ENCODE measurements around the gene NDC1.

NDC1 gene

GRCh38 chr1:53735261-53735660, 102.8 kb downstream of the NDC1 start:
- H3K9ac ChIP-seq: no peak overlapping the region
- H3K4me3 ChIP-seq: no peak overlapping the region
- peaks cover 17% of the 10 kb centered on the region for H3K4me1 ChIP-seq
- no peaks in the 10 kb centered on the region for H3K36me3 ChIP-seq
- no peaks in the 10 kb centered on the region for H3K9me3 ChIP-seq
- H4K20me1 ChIP-seq: peaks cover 21% of the 10 kb centered on the region
- H3K27ac ChIP-seq: no peak overlapping the region
- H3K27me3 ChIP-seq: peaks cover 60% of the 10 kb centered on the region
- TF ChIP-seq Cebpa-rat (IDR thresholded peaks at IDR 0.05): no peak
- H3K4me2 ChIP-seq: no peak overlapping the region

DNA sequence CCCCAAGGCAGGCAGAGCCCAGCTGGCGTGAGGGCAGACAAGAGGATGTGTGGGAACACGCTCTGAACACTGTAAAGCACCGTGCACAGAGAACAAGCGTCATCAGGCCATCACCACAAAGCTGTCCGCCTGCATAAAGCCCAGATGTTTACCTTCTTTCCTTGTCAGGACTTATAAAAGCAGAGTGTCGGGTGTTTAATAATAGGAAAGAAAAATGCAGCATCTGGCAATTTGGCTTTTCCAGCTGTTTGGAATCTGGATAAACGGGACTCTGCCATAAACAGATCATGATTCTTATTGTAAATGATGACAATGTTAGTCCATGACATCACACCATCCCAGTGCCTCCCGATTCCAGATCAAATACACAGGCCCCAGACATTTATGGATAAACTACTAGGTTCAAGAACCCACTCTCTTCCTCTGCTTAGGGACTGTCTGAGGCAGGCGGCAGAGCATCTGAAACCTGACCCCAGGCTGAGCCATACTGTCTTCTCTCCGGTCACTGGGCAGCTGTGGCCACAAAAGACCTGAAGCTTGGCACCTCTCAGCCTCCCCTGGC, 103.4 kb downstream of the NDC1 start:
- H3K27ac ChIP-seq: no peak overlapping the region
- H3K9me3 ChIP-seq: no peaks in the 10 kb centered on the region
- no peak for TF ChIP-seq Cebpa-rat (IDR thresholded peaks at IDR 0.05)
- no peak overlapping the region for H3K4me3 ChIP-seq
- H3K9ac ChIP-seq: no peak overlapping the region
- no peaks in the 10 kb centered on the region for H3K36me3 ChIP-seq
- H4K20me1 ChIP-seq: peaks cover 21% of the 10 kb centered on the region
- H3K4me2 ChIP-seq: no peak overlapping the region
- H3K4me1 ChIP-seq: peaks cover 15% of the 10 kb centered on the region
- H3K27me3 ChIP-seq: peaks cover 54% of the 10 kb centered on the region

- H3K27ac ChIP-seq: no peak overlapping the region
- no peak overlapping the region for H3K4me2 ChIP-seq
- peaks cover 21% of the 10 kb centered on the region for H4K20me1 ChIP-seq
- H3K27me3 ChIP-seq: peaks cover 48% of the 10 kb centered on the region
- peaks cover 9% of the 10 kb centered on the region for H3K4me1 ChIP-seq
- no peaks in the 10 kb centered on the region for H3K9me3 ChIP-seq
- H3K36me3 ChIP-seq: no peaks in the 10 kb centered on the region
- no peak overlapping the region for H3K9ac ChIP-seq
- H3K4me3 ChIP-seq: no peak overlapping the region
- TF ChIP-seq Cebpa-rat (IDR thresholded peaks at IDR 0.05): no peak
These were observed 104.0 kb downstream of the NDC1 start for GRCh38 chr1:53733975-53734649.

DNA sequence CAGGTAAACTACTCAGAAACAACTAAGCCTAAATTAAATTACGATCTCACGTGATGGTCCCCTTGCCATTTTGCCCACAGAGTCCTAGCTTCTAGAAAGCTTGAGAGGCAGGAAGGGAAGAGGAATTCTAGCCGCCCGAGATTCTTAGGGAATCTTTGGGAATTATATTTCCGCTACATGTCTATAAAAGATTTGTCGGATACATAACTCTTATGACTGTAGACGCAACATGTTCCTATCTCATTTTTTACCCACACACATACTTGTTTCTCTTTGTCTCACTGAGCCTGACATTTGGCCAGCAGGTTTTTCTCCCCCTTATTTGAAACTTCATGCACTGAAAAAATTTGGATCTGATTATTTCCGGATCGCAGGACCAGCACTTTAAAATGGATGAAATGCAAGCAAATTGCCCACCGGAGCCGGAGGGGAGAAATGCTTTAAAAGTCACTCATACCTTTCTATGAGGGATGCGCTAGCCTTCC, 104.6 kb downstream of the NDC1 start:
- no peaks in the 10 kb centered on the region for H3K9me3 ChIP-seq
- TF ChIP-seq Cebpa-rat (IDR thresholded peaks at IDR 0.05): no peak
- no peak overlapping the region for H3K9ac ChIP-seq
- no peak overlapping the region for H3K4me3 ChIP-seq
- peaks cover 42% of the 10 kb centered on the region for H3K27me3 ChIP-seq
- peaks cover 17% of the 10 kb centered on the region for H4K20me1 ChIP-seq
- no peak overlapping the region for H3K27ac ChIP-seq
- H3K4me1 ChIP-seq: peaks cover 6% of the 10 kb centered on the region
- H3K36me3 ChIP-seq: no peaks in the 10 kb centered on the region
- no peak overlapping the region for H3K4me2 ChIP-seq

- peaks cover 36% of the 10 kb centered on the region for H3K27me3 ChIP-seq
- TF ChIP-seq Cebpa-rat (IDR thresholded peaks at IDR 0.05): no peak
- no peak overlapping the region for H3K27ac ChIP-seq
- no peaks in the 10 kb centered on the region for H3K36me3 ChIP-seq
- no peak overlapping the region for H3K9ac ChIP-seq
- H4K20me1 ChIP-seq: peaks cover 11% of the 10 kb centered on the region
- H3K4me3 ChIP-seq: no peak overlapping the region
- no peaks in the 10 kb centered on the region for H3K9me3 ChIP-seq
- H3K4me1 ChIP-seq: no peaks in the 10 kb centered on the region
- H3K4me2 ChIP-seq: no peak overlapping the region
These were observed 105.2 kb downstream of the NDC1 start for GRCh38 chr1:53732912-53733317.

DNA sequence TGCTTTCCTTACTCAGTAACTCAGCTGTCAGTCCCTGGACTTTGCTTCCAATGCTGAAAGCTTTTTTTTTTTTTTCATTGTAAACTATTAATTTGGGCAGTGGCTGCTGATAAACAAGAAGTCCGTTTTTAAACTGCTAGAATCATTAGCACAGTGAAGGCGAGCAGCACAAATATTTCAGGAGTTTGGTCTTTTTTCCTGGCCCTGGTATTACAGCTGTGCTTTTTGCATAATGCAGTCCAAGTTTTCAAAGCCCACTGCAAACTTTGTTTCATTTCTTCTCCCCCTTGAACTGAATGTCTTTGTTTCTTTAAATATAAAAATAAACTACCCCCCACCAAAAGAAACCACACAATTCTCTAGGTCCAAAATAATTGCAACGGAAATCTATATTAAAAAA, 105.7 kb downstream of the NDC1 start:
- Histone ChIP-seq H4K20me1 (peaks cover 6% of the 10 kb centered on the region; the same call in 1 of the 2 replicates), H3K36me3 (no peaks in the 10 kb centered on the region), H3K4me3 (no peak overlapping the region), H3K27me3 (peaks cover 31% of the 10 kb centered on the region), H3K9me3 (no peaks in the 10 kb centered on the region), H3K9ac (no peak overlapping the region), H3K4me2 (no peak overlapping the region), H3K27ac (no peak overlapping the region), H3K4me1 (no peaks in the 10 kb centered on the region)
- no peak for TF ChIP-seq Cebpa-rat (IDR thresholded peaks at IDR 0.05)

GRCh38 chr1:53731779-53732305, 106.3 kb downstream of the NDC1 start:
- Histone ChIP-seq H3K9ac (no peak overlapping the region), H3K9me3 (no peaks in the 10 kb centered on the region), H3K4me1 (no peaks in the 10 kb centered on the region), H4K20me1 (peaks cover under 1% of the 10 kb centered on the region; the same call in 1 of the 2 replicates), H3K27ac (no peak overlapping the region), H3K27me3 (peaks cover 26% of the 10 kb centered on the region), H3K4me2 (no peak overlapping the region), H3K36me3 (no peaks in the 10 kb centered on the region), H3K4me3 (no peak overlapping the region)
- no peak for TF ChIP-seq Cebpa-rat (IDR thresholded peaks at IDR 0.05)

GRCh38 chr1:53731043-53731600, 107.0 kb downstream of the NDC1 start:
- H3K36me3 ChIP-seq: no peaks in the 10 kb centered on the region
- H3K27ac ChIP-seq: no peak overlapping the region
- peaks cover 18% of the 10 kb centered on the region for H3K27me3 ChIP-seq
- no peak overlapping the region for H3K4me2 ChIP-seq
- H3K4me1 ChIP-seq: no peaks in the 10 kb centered on the region
- H4K20me1 ChIP-seq: no peaks in the 10 kb centered on the region
- no peak overlapping the region for H3K4me3 ChIP-seq
- no peak overlapping the region for H3K9ac ChIP-seq
- no peak for TF ChIP-seq Cebpa-rat (IDR thresholded peaks at IDR 0.05)
- H3K9me3 ChIP-seq: no peaks in the 10 kb centered on the region

DNA sequence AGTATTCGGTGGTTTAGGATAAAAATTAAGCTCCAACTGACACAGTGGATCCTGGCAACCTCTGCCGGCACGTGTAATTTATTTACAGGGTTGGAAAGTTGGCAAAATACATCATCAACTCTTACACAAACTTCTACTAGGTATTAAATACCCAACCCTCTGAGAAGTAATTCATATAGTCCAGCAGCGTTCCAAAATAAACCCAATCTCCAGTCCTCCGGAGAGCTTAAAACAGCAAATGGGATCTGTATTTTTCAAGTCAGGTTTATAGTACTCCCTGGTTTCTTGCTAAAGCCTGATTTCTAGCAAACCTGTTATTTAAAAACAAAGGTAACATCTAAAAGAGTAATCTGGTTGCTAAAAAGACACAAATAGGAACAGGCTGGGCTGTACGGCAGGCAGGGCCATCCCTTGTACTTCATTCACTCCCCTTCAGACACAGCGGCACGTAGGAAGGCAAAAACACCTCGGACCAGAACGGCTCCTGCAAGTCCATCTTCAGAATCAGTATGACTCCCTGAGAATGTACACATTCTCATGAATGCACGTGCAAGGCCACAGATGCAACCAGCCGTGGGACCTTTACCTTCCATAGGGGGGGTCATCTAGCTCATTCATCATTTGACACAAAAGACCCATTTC, 107.8 kb downstream of the NDC1 start:
- Histone ChIP-seq H3K9me3 (no peaks in the 10 kb centered on the region), H3K4me2 (no peak overlapping the region), H3K36me3 (no peaks in the 10 kb centered on the region), H4K20me1 (no peaks in the 10 kb centered on the region), H3K4me3 (no peak overlapping the region), H3K27ac (no peak overlapping the region), H3K4me1 (no peaks in the 10 kb centered on the region), H3K27me3 (peaks cover 11% of the 10 kb centered on the region; the same call in 1 of the 2 replicates), H3K9ac (no peak overlapping the region)
- TF ChIP-seq Cebpa-rat (IDR thresholded peaks at IDR 0.05): no peak
